H1 (cell line): ENCODE results near the gene KLHL15. TPM values are rescaled to one million over a fixed set of nuclear protein-coding genes. Genes with fewer than 3 reads are reported as not detected.

Source experiments
- ASH2L ChIP-seq: fragments of 200-600, 300-600 bp; sonication (generic); IDR thresholded peaks from one replicate; pipeline ENCODE4 v1.7.1; 2017; ENCODE audit warnings: low read length
- CEBPB ChIP-seq: IDR thresholded peaks from 2 replicates; pipeline ENCODE4 v1.6.1; 2012; ENCODE audit warnings: low read depth, low read length
- EGR1 ChIP-seq: IDR thresholded peaks from 2 replicates; pipeline ENCODE4 v1.6.1; 2011; ENCODE audit warnings: low read depth, low read length, borderline replicate concordance
- PHF8 ChIP-seq: fragments of 200-600 bp; sonication (generic); conservative IDR thresholded peaks from 2 replicates; pipeline ENCODE4 v1.7.1; 2012; ENCODE audit warnings: low read depth, mild to moderate bottlenecking, inconsistent platforms, low read length, moderate library complexity
- SAP30 ChIP-seq: fragments of 300-600 bp; sonication (generic); IDR thresholded peaks from 2 replicates; pipeline ENCODE4 v1.7.1; 2012; ENCODE audit warnings: low read length, moderate library complexity, mild to moderate bottlenecking, inconsistent platforms; ENCODE audit not compliant: insufficient read depth, insufficient replicate concordance
- SIRT6 ChIP-seq: IDR thresholded peaks from one replicate; pipeline ENCODE4 v1.7.1; 2012; ENCODE audit warnings: low read length, inconsistent platforms
- SP2 ChIP-seq: IDR thresholded peaks from 2 replicates; pipeline ENCODE4 v1.6.1; 2012; ENCODE audit warnings: mild to moderate bottlenecking, low read length, inconsistent platforms
- polyA plus RNA-seq, 7 experiments: library from polyadenylated mRNA; depleted of rRNA in 3 of 7; stranded (reverse) in 5 of 7; unstranded in 2 of 7; fragments of >200 nt in 5 of 7; fragments of 200-250 nt in 2 of 7; gene quantifications; 1 replicate in 5 of 7; 2 replicates in 1 of 7; 4 replicates in 1 of 7; pipeline versions ENCODE4 v1.2.1 to v1.2.3, GENCODE V29; 2011 to 2013; ENCODE audit warnings: missing spikeins in 2 of 7, mixed read lengths in 2 of 7
- total RNA-seq: library from RNA; stranded (reverse); fragmentation: NEBNext Ultra II Directional; extraction: Animal tissue kit (Norgen Biotek cat#: 25700); gene quantifications from 2 replicates; pipeline ENCODE4 v1.2.1, GENCODE V29; 2021

KLHL15 gene
- total and polyA plus RNA-seq, 2 of the 8 experiments (the other 6 are each of a cell fraction or from before 2014, with no cell fraction given), result 3.7 to 8.9 TPM

DNA sequence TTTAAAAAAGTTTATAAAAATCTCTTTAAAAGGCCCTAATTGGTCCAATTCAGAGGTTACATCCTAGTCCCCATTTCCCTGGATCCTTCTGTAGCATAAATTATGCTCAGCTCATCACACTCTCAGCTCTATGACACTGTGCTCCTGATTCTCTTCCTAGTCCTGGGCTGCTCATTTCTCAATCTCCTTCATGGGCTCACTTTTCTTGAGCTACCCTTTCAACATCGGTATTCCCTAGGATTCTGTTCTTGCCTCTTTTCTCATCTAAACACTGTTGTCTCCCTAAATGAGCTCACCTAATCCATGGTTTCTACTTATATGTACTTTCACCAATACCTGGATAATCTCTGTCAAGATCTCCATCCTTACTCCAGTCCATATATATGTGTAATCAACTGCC, 14.7 kb downstream of the KLHL15 start (continued):
- no peak for TF ChIP-seq SAP30
- TF ChIP-seq SP2, result no peak
- TF ChIP-seq CEBPB, result no peak
- no peak for TF ChIP-seq EGR1
- no peak for TF ChIP-seq SIRT6
- TF ChIP-seq PHF8, result no peak
- TF ChIP-seq ASH2L, result no peak
- TF ChIP-seq, all 59 proteins: peak for 0
